ENCODE measurements around the gene AGAP9. TPM values are rescaled to one million over a fixed set of nuclear protein-coding genes. Genes with fewer than 3 reads are reported as not detected.
"Not testable (repeated sequence)": the region's sequence is repeated elsewhere in the genome, so short reads cannot be mapped to it uniquely, and the experiment has no call there.

The AGAP9 gene
- polyA plus RNA-seq, 4 donors = 4.9 to 14.3 (median 9.5) TPM

- DNase-seq (ENCODE audit: low read depth in 4 of 4, low spot score in 3 of 4) = no peak
Observed at GRCh38 chr10:47458466-47459154, 64.8 kb downstream of the AGAP9 start.

GRCh38 chr10:47457826-47458225 is 65.6 kb downstream of the AGAP9 start:
- no peak for DNase-seq (ENCODE audit: low read depth in 4 of 4, low spot score in 3 of 4)

DNA sequence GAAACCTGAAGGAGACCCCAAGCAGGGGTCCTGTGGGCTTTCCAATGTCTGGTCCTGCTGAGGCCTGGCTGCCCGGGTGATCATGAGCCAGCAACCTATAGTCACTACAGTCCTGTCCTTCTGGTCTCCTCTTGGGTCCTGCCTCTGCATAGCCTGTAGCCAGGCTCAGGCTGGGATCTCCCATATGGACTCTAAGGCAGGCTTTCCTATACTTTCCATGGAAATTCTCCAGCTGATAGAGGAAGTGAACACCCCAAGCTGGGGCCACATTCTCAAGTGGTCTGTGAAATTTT is 66.0 kb downstream of the AGAP9 start:
- DNase-seq (ENCODE audit: low read depth in 4 of 4, low spot score in 3 of 4) = no peak

- DNase-seq (ENCODE audit: low read depth in 4 of 4, low spot score in 3 of 4) = no peak
Observed at GRCh38 chr10:47456794-47457527, 66.5 kb downstream of the AGAP9 start.

DNA sequence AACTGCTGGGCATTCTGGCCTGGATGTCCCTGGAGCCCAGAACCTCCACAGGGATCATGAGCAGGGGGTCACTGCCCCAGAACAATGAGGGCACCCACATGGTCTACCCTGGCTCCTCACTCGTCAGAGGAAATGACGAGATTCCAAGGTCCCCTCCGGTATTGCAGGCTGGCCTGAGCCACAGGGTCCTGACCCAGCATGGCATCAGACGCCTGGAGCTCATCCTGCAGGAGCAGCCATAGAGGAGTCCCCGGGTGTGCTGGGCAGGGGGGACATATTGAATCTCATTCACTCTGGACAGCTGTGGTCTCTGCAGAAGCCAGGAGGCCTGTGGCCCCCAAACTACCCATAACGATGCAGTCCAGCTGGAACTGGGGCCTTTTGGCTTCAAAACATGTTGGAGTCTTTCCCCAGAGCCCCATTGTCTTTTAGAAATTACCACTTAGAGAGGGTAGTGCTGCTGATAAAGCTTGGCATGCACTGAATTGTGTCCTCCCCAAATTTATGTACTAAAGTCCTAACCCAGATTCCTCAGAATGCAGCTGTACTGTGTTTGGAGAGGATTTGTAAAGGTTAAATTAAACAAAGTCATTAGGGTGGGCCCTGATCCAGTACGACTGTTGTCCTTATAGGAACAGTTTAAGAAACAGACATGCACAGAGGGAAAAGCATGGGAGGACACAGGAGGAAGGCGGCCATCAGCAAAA is 67.2 kb downstream of the AGAP9 start:
- no peak for DNase-seq (ENCODE audit: low read depth in 4 of 4, low spot score in 3 of 4)

DNA sequence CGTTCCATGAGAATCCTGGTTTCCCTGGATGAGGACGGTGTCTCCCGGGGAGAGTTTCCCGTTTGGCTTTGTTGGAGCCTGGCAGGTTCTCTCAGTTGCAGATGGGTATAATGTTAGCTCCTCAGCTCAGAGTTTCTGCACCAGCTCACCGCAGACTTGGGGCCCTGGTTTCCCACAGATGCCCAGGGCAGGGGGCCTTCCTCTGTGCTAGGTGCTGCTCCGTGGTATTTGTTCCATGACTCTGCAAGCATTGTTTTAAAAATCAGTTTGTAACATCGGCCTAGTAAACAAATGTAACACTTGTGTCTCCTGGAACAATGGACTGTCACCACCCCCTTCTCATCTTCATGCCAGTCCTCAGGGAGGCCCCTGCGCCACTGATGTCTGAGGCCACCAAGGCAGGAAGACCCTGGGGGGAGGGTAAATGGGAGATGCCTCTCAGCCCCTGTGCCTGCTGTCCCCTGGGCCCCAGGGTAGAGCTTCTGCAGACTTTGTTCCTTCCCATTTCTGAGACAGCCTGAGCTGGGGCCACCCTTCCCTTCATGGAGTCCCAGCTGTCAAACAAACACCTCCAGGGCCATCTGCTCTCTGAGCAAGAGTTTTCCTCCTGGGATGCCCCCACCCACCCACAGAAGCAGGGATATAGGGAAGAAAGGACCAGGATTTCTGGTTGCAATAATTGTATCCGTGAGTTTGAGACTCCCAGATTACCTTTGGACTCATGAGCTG is 67.9 kb downstream of the AGAP9 start:
- not testable (repeated sequence) for DNase-seq (ENCODE audit: low read depth in 4 of 4, low spot score in 3 of 4)

DNA sequence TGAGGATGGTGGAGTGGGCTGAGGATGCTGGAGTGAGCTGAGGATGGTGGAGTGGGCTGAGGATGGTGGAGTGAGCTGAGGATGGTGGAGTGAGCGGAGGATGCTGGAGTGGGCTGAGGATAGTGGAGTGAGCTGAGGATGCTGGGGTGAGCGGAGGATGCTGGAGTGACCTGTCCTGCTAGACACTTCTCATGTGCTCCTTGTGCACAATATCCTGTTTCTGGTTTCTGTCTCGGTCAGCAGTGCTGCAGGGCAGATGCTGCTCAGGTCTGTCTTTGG is 68.7 kb downstream of the AGAP9 start:
- DNase-seq (ENCODE audit: low read depth in 4 of 4, low spot score in 3 of 4) = no peak

GRCh38 chr10:47454008-47454779 is 69.2 kb downstream of the AGAP9 start:
- no peak for DNase-seq (ENCODE audit: low read depth in 4 of 4, low spot score in 3 of 4)

DNA sequence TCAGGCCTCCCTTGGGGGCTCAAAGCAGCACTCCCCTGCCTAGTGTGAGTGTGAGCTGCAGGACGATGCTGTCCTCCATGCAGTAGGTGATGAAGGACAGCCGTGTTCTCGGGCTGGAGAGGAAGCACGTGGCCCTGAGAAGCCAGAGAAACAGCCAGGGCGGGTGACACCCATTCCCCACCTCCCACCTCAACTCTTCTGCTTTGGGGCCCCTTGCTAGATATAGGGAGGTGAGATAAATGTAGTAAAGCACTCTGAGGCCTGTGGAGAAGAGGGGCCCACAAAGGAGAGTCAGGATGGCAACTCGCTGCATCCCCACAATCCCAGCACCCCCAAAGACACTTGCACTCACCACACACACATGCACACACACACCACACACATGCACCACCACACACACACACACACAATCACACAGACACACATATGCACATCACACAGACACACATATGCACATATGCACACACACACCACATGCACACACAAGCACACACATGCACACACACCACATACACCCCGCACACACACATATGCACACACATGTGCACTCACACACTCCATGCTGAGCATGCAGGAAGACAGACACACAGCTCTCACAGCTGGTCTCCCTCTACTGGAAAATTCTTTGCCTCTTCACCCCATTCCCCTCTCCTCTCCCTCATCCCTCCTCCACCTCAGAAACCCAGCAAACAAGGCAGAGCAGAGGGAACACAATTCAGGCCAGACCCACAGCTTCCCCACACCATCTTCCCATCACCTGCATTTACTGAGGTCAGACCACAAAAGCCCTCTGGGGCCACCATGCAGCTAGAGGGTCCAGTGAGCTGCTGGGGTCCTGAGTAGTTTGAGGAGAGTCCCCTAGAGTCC is 70.1 kb downstream of the AGAP9 start:
- DNase-seq (ENCODE audit: low read depth in 4 of 4, low spot score in 3 of 4) = no peak

GRCh38 chr10:47452495-47453140 is 70.8 kb downstream of the AGAP9 start:
- DNase-seq (ENCODE audit: low read depth in 4 of 4, low spot score in 3 of 4) = no peak

DNA sequence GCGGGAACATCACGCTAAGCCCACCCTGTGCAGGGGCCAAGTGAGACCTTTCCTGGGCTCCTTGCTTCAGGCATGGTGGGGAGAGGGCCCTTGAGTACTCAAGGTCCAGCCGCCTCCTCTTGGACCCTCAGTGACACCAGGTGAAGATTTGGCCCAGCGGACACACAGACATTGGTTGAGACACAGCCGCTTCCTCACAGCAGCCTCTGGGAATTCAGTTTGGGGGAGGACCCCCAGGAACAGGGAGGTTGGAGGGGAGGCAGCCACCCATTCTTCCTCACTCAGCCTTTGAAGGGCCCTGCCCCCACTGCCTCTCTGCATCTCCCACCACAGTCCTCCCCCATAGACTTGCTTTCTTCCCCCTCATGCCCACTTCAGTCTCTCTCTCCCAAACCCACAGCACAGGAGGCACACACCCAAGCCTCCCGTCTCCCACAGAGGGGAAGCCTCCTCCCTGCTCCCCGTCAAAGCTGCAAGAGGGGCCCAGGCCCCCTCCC is 71.4 kb downstream of the AGAP9 start:
- DNase-seq (ENCODE audit: low read depth in 4 of 4, low spot score in 3 of 4) = no peak

Other genes starting within 250 kb of the AGAP9 start
- gene GDF10, start 223.4 kb downstream of the AGAP9 start, polyA plus RNA-seq (ENCODE audit: insufficient read length in 4 of 4) = 1 to 10 TPM; 1.1 to 6.1 (median 2.9) TPM
- not detected for gene GDF2, start 201.2 kb downstream of the AGAP9 start, polyA plus RNA-seq (ENCODE audit: insufficient read length in 4 of 4)
- gene RBP3, start 175.3 kb downstream of the AGAP9 start, polyA plus RNA-seq (ENCODE audit: insufficient read length in 4 of 4) = under 1 TPM; 0.04 to 0.11 (median 0.08) TPM
- gene ZNF488, start 139.3 kb downstream of the AGAP9 start, polyA plus RNA-seq (ENCODE audit: insufficient read length in 4 of 4) = 1 to 10 TPM; 1.1 to 5.5 (median 4.4) TPM
- under 1 TPM; 0.17 to 0.50 (median 0.38) TPM for gene ANXA8, start 39.5 kb downstream of the AGAP9 start, polyA plus RNA-seq (ENCODE audit: insufficient read length in 4 of 4)
- not detected for gene FAM25G, start 31.9 kb downstream of the AGAP9 start, polyA plus RNA-seq (ENCODE audit: insufficient read length in 4 of 4)
- gene SYT15B, start 240.0 kb upstream of the AGAP9 start, polyA plus RNA-seq (ENCODE audit: insufficient read length in 4 of 4) = 1 to 10 TPM; 1.8 to 3.5 (median 2.7) TPM